Stimulated activated CD8-positive, alpha-beta memory T cell treated with anti-CD3 and anti-CD28 coated beads, Interleukin-7, amount 100 ng/mL, for 4 hours (primary cell): Measurements from ENCODE around the gene CTNNA2.

Experiments
- DNase-seq, 2 donors: peaks; one replicate each; pipeline ENCODE4 v3.0.0-alpha.2; 2020; ENCODE audit warnings: low read depth in 2 of 2

CTNNA2 gene

DNA sequence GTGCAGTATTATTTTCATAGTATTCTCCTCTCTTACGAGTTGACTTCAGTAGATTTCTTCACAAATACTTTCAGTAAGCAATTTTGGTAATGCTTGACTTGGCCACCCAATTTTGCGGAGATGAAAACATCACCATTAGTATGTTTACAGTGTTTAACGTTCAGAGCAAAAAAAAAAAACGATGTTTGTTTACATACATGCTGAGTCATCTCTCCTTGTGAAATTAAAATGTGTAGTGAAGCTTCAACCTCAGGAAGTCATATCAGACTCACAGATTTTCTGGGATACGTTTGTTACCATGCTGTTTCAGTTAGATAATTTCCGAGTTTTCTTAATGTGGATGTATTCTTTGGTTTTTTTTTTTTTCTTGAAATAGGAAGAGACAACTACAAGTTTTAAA, 100.1 kb downstream of the CTNNA2 start:
- no peak for DNase-seq

DNA sequence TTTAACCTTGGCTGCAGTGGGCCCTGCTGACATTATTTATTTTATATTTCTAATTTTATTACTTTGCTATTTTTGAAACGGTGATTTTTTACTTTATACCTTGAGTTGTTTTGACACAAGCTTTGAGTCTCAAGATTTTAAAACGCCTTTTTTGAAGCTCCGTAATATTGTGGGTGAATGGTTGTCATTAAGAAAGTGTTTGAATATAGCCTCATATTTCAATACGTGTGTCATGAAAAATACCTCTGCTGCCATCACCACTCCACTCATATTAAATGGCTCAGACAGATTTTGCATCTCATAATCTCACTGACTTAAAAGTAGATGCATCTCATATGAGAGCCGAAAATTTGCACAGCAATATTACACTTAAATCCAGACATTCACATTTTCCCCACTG, 106.6 kb downstream of the CTNNA2 start:
- DNase-seq: no peak

DNA sequence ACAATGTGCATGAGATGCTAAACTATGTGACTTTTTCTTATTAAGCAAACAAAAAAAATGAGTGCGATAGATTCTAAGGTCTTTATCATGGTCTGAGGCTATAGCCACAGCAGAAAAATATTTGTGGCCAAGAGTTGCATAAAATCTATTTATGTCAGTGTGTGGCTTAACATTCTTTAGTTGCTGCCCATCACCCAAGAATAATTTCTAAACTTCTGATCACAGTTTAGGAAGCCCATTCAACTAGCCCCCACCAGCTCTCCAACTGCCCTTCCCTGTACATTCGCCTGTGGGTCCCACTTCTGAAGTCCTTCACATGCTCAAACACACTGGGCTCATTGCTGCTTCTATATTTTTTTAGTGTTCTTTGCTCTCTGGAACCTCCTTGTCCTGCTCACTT, 107.1 kb downstream of the CTNNA2 start:
- DNase-seq: no peak

DNA sequence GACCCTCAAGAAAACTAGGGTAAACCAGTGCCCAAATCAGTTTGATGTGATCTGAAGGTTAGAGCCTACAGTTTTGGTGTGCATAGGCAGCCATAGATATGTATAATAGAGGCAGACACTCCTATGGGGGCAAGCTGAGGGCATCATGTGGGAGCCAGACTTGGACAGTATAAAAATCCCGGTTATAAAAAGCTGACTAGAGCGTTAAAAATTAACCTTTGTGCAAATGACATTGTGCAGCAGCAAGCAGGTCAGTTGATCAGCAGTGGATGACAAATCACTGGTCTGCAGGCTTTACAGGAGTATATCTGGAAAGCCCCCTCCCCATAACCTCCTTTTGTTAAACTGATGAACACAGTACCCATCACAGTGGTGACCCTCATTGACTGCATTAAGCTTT, 107.8 kb downstream of the CTNNA2 start:
- no peak for DNase-seq

DNA sequence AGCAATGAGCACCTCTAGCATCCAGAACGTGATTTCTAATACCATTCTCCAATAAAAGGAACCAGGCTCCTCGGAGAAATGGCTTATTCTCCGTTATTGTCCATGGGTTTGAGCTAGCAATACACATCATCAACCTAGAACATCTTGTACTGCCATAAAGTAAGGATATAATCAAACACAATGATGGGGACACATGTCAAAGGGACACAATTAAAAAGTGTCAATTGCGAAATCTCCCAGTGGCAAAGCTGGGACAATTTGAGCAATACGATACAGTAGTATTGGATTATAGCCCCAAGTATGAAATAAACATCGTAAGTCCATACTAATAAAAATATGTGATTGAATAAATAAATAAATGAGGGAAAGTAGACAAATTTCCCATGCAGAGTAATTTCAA, 108.4 kb downstream of the CTNNA2 start:
- DNase-seq: no peak

DNA sequence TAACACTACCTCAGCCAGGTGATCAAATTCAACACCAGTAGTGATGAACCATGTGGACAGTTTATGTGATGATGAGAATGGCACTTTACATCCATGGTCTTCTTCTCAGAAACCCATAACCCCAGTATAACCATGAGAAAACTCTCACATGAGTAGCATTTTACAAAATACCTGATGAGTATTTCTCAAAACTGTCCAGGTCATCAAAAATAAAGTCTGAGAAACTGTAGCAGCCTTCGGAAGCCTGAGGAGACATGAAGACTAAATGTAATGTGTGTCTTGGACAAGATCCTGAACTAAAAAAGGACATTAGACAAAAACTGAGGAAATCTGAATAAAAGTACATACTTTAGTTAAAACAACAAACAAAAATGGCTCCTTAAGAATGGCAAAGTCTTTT, 108.9 kb downstream of the CTNNA2 start:
- no peak for DNase-seq

DNA sequence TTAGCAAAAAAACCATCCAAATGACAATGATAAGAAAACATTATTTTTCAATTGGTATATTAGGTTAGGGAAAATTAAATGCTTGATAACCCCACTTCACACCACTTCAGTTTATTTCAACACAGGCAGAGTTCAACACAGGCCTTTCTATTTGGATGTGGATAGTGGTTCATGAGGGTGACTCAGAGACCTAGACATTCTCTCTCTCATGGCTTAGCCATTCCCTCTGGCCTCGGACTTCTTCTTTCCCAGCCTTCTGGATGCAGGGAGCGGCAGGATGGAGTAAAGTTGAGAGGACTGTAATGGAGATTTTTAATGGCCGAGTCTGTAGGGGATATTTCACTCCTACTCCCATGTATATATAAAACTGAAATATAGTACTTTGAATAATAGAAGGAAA, 109.7 kb downstream of the CTNNA2 start:
- no peak for DNase-seq

DNA sequence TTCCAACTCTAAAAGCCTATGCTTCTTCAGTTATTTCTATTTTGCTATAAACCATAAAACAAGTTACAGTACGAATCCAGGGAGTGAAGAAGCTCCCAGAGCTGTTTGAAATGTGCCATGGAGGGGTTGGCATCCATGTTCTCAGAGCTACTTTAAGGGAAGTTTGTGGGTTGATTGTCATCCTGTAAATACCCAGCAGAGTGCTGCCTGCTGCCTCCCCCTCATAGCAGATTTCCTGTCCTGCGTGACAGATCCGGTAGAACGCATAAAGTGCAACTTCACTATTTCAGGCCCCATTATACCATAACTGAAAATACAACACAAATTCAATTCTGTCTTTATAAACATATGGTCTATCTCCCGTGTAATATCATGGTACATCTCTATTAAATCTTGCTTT, 114.4 kb downstream of the CTNNA2 start:
- DNase-seq: no peak

DNA sequence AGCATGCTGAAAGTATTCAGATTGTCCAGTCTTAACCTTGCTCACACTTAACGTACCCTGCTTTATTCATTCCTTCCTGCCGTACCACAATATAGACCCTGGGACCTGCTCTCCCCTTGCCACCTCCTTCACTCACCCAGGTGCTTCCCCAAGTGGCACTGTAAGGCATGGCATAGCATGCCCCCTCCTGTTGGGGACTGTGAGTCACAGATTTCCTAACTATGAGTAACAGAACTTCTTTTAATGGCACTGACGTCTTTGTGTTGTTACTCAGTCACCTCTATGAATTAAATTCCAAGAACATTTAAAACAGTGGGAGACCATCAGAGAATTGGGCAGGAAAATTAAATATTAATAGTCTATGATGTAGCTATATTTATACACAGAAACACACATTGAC, 117.2 kb downstream of the CTNNA2 start:
- DNase-seq: no peak

DNA sequence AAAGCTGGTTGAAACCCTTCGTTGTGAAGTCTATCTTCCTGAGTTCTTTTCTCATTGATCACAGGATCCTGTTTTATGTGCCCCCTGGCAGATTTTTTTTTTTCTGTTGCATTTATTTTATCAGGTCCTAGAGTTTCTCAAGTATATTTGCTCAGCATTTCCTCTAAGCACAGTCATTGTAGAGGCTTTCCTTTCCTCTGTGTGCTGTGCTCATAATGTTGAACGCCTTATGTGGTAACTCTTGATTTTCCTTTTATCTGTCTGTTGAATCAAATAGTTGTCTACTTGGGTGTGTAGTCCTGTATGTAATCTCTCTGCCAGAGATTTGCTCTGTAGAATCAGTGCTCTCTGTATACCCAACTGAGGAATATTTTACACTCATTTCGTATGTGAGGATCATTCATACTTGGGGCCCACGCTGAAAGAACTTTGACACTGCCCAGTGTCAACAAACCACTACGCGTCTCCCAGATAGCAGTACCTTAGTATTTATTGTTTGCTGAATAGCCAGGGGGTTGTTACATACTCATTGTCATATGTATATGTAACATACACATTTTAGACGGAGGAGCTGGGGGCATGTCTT, 118.2 kb downstream of the CTNNA2 start:
- DNase-seq: no peak

DNA sequence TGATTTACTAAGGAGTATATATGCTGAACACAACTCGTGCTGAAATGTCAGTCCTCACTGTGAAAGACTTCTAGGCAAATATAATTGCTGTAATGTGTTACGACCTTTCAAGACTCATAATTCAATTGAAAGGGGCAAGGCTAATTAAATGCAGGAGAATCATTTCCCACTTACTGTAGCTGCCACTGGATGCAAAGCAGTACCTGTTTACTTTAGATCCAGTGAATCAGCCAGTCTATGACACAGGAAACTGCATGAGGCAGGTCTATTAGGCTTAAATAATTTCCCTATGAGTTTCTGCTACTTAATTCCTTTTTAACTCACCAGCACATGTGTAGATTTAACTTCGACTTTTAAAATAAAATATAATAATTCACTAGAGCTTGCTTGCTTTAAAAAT, 125.6 kb downstream of the CTNNA2 start:
- DNase-seq: no peak

DNA sequence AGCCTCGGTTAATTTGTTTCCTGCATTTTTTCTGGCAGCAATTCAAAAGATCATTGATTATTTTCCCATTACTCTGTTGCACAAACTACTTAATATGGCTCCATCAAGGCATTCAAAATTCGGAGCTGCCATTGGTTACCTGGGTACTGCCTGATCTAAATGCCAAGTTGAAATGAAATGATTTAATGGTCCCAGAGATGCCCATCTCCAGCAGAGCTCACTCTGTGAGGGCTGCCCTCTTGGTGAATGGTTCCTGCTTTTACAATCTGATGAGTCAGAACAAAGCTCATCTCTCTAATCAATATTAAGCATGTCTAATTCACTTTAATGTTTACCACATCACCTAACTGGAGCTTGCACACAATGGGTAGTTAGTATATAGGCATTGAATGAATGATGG, 126.1 kb downstream of the CTNNA2 start:
- DNase-seq: no peak

DNA sequence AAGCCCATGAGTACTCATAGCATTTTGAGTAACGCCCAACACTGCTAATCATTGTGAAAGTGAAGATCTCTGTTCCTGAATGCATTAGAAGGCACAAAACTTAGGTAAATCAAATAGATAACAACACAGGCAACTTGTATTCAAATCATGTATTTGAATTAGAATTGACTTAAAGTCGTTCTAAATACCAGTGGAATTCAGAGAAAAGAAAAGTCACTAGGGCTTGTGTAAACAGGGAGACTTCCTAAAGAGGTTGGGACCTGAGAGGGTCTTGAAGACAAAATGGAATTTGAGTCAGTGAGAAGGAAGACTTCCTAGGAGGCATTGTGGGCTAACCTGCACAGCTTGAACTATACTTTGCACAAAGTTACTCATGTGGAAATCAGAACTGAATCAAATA, 127.2 kb downstream of the CTNNA2 start:
- DNase-seq: no peak

DNA sequence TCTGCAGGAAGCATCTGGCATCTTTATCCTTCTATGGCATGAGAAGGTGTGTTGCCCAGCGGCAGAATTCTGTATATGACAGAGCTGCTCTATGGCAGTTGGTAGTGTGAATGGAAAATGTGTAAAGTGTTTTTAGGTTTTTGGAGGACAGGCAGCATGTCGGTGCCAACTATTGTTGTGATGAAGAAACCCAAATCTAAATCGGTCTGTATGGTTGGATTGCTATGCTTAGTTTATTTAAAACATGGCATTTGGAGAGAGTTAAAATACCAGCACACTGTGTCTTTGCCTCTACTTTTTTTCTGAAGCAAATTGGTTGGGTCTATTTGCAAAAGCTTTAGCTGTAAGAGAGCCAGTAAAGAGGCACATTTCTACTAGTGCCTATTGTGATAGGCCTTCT, 136.7 kb downstream of the CTNNA2 start:
- DNase-seq: no peak

DNA sequence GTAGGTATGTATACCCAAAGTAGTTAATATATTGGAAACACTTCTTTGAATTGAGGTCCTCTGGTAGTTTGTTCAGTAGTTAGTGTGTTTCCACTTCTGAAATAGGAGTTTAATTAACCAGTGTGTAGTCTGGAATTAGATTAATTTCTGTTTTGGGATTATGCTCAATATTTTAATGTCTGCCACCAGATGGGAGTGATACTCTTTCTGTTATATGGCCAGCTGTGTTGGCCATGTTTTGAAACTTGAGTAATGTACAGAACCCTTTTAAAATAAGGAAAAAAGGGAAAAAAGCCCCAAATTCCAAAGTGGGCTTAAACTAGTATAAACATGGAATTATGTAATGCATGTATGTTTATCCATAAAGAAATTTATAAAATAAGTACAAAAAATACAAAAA, 147.7 kb downstream of the CTNNA2 start:
- DNase-seq: no peak

DNA sequence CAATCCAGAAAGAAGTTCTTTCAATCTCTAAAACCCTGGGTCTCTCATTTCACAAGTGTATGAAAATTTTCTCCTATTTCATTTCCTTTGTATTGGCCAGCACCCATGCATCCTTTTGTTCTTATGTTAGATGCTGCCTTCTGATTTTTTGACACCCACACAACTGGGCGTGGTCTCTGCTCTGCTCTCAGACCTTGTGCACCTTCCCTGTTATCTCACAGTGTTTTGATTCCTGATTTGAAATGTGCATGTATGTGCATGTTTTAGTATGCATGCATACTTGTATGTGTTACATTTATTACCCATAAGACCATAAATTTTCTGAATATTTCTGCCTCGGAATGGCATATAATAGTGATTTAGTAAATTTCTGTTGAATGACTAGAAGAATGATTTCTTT, 152.2 kb downstream of the CTNNA2 start:
- DNase-seq: no peak

DNA sequence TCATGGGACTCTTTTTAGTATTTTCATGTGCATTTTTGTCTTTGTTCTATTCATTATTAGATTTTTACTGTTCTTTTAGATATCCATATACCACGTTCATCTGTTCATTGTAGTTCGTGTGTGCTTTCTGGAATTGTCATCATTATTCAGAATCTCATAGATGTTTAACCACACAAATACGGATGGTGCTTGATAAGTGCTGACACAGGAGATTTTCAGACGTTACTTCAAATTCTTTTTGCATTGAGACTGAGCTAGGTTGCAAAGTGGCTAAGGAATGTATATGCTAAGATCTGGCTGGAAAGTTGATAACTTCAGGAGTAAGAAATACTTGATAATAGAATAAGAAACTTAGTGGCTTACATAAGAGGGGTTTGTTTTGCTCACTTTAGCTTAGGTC, 153.6 kb downstream of the CTNNA2 start:
- no peak for DNase-seq

DNA sequence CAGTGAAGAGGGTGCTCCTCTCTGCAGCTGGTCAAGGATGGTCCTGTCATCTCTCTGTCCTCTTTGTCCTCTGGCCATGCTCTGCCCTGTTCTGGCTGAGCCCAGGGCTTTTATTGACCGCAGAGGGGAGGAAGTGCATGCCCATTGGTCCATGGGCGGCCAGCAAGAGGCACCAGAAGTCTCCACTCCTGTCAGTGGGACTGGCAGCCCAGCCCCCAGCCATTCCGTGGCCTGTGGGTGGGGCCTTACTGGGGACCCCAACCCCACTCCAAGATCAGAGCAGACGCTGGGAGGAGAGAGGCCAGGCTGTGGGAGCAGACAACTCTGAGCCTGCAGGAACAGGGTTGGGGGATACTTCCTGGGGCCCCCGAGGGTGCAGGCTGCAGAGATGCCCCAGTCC, 156.9 kb downstream of the CTNNA2 start:
- no peak for DNase-seq

DNA sequence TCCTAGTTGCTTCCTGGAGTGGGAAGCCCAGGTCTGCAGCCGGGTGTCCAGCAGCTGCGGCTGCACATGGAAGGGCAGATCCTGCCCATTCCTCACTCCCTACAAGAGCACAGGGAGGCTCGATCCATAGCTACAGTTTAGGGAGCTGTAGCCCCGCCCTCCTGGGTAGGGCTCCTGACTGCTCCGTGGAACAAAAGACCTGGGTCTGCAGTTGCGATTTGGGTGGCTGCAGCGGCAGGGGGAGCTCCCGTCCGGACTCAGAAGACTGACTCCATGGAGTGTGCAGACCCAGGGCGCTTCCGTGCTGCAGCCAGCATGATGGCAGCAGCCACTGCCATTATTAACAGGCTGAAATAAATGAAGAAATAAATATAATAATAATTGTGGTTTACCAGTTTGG, 157.3 kb downstream of the CTNNA2 start:
- no peak for DNase-seq

DNA sequence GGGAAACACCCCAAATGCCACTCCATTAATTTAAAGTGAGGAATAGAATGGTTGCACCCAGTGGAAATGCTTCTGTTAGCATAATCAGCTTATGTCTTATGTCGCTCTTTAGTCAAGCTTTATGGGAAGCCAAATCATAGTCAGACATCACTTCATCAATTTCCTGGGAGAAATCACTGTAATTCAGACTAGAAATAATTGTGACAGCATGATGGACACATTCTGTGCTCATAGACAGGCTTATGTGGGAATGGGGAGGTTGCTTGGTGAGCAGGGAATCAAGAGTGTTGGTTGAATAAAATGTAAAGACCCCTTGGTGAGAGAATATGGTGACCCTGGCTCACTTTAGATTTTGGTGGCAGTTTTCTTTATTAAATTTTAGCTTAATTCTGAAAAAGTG, 174.0 kb downstream of the CTNNA2 start:
- no peak for DNase-seq

DNA sequence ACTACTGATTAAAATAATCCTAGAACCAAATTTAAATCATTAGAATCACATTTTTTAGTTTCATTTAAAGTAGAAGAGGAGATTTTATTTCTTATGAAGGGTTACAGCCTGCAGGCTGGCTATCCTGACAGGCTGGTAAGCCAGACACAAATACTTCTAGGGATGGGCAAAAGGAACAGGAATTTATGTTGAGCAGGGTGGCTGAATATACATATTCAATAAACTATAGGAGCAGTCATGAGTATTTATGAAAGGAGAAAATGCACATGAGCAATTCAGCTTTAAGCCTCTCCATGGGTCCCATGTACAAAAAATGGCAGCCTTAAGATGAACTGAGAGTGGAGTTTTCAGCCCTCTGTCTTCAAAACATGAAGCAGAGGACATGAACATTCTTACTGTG, 182.4 kb downstream of the CTNNA2 start:
- no peak for DNase-seq

DNA sequence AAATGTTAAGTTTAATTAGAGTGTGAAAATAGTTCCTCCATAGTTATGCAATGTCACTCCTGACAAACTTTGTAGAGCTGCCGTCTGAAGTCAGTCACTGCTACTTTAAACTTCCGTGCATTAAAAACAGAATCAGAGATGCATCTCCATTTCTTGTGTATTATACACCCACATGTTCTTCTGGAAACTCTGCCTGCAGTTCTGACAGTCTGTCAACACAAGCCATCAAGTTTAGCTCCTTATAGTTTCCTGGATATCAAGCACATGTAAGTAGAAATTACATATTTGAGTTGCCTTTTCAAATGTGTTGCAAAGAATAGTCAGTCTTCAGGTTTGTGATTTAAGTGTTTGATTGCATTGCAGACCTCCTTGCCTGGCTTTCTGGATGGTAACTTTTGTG, 184.3 kb downstream of the CTNNA2 start:
- no peak for DNase-seq

DNA sequence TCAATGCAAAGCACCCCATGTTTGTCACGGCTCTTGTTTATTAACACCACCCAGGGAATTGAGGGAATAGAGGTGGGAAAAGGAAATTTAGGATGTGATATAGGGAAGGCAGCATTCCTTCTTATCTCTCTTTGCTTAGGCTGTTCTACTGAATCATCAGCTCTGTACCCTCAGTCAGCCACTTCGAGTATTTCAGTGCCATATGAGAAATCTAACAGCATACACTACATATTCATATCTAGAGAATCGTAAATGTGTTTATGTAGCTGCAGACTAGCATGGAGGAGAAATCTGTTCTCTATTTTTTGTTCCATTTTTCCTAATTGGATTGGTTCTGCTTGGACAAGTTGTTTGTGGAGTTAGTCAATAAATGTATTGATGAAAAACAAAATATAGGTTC, 187.8 kb downstream of the CTNNA2 start:
- DNase-seq: no peak

DNA sequence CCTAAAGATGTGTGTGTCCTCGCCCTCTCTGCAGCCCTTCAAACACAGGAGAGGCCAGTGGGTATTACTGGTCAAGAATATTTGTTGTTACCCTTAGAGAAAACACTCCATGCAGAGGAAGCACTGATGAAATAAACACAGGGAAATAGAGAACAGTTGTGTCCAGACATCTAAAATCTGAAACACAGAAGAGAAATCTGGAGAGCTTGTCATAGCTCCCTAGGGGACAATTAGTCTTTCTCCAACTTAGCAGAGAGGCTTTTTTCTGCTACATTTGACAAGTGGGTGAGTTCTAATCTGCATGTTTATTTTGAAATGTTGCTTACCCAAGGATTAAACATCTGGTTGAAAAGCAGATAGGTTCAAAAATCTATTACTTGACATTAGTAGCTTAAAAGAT, 190.1 kb downstream of the CTNNA2 start:
- no peak for DNase-seq

DNA sequence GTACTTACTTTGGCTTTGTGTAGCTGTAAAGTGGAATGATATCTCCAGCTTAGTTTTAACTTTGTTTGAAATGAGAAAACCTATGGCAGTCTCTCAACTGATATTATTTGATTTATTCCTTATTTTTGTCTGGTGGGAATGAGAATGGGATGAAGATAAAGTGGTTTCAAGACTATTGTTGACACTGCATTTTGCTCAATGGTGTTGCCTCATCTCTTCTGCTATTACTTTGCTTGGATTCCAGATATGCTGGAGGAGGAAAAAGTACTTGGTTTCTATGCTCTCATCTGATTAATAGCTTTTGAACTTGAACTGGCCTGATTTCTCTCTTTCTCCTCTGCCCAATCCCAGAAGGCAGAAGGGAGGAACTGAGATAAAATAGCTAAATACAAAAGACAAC, 198.2 kb downstream of the CTNNA2 start:
- no peak for DNase-seq
